Activated naive CD8-positive, alpha-beta T cell treated with anti-CD3 and anti-CD28 coated beads for 36 hours (primary cell): Measurements from ENCODE around the gene NTSR1. TPM values are rescaled to one million over a fixed set of nuclear protein-coding genes. Genes with fewer than 3 reads are reported as not detected.
A peak's percentile ranks its signal among the peaks of the same experiment; 100 is the strongest.

Experiments used
- DNase-seq: peaks from one replicate; pipeline ENCODE4 v3.0.0; 2021
- H3K27ac Mint-ChIP-seq: one replicate; pipeline ENCODE4 v1.8.0; 2022; ENCODE audit warnings: mild to moderate bottlenecking, moderate library complexity, mixed read lengths
- H3K27me3 Mint-ChIP-seq: one replicate; pipeline ENCODE4 v1.8.0; 2022; ENCODE audit warnings: mild to moderate bottlenecking, mixed read lengths
- H3K36me3 Mint-ChIP-seq: one replicate; pipeline ENCODE4 v1.8.0; 2021; ENCODE audit warnings: mild to moderate bottlenecking, mixed read lengths
- H3K4me1 Mint-ChIP-seq: one replicate; pipeline ENCODE4 v1.8.0; 2021; ENCODE audit warnings: mixed read lengths
- H3K4me3 Mint-ChIP-seq: one replicate; pipeline ENCODE4 v1.8.0; 2022; ENCODE audit warnings: mild to moderate bottlenecking, moderate library complexity, mixed read lengths
- H3K9me3 Mint-ChIP-seq: one replicate; pipeline ENCODE4 v1.8.0; 2022; ENCODE audit warnings: mixed read lengths
- total RNA-seq, 2 experiments: library from RNA; stranded (reverse); gene quantifications; one replicate each; pipeline ENCODE4 v1.2.3, GENCODE V29; 2021

The NTSR1 gene
- total RNA-seq, 2 experiments from 2014 or later, result not detected

DNA sequence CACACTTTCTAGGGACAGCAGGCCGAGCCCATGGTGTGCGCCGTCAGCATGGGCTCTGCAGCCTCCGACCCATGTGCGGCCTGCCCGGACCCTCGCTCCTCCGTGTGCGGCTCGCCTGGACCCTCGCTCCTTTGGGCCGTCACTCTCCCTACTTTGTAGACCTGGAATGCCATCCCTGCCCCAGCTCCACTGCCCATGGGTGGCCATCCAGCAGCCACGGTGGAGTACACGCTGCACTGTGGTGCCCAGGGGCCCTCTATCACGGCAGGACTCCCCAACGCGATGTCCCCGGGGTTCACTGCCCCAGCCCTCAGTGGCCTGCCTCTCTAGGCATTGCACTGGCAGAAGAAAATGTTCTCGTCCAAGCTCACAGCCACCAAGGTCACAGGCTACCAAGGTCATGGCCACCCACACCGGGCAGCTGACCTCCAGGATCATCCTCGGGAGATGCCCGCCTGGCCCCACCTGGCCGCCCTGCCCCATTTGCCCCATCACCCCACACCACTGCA lies 63.5 kb downstream of the NTSR1 start:
- Mint-ChIP-seq H3K4me3 (no peak overlapping the region), H3K9me3 (peaks cover 3% of the 10 kb centered on the region), H3K36me3 (no peaks in the 10 kb centered on the region), H3K27ac (no peak overlapping the region), H3K4me1 (peaks cover 36% of the 10 kb centered on the region), H3K27me3 (no peaks in the 10 kb centered on the region)
- no peak for DNase-seq

- DNase-seq, result no peak
- Mint-ChIP-seq H3K36me3 (no peaks in the 10 kb centered on the region), H3K27ac (no peak overlapping the region), H3K4me1 (peaks cover 37% of the 10 kb centered on the region), H3K9me3 (peaks cover 3% of the 10 kb centered on the region), H3K4me3 (no peak overlapping the region), H3K27me3 (no peaks in the 10 kb centered on the region)
Observed at GRCh38 chr20:62772619-62772989, 64.0 kb downstream of the NTSR1 start.

GRCh38 chr20:62772990-62773844 lies 64.6 kb downstream of the NTSR1 start:
- Mint-ChIP-seq H3K9me3 (peaks cover 3% of the 10 kb centered on the region), H3K27me3 (no peaks in the 10 kb centered on the region), H3K36me3 (no peaks in the 10 kb centered on the region), H3K4me1 (peaks cover 37% of the 10 kb centered on the region), H3K4me3 (no peak overlapping the region), H3K27ac (no peak overlapping the region)
- no peak for DNase-seq

DNA sequence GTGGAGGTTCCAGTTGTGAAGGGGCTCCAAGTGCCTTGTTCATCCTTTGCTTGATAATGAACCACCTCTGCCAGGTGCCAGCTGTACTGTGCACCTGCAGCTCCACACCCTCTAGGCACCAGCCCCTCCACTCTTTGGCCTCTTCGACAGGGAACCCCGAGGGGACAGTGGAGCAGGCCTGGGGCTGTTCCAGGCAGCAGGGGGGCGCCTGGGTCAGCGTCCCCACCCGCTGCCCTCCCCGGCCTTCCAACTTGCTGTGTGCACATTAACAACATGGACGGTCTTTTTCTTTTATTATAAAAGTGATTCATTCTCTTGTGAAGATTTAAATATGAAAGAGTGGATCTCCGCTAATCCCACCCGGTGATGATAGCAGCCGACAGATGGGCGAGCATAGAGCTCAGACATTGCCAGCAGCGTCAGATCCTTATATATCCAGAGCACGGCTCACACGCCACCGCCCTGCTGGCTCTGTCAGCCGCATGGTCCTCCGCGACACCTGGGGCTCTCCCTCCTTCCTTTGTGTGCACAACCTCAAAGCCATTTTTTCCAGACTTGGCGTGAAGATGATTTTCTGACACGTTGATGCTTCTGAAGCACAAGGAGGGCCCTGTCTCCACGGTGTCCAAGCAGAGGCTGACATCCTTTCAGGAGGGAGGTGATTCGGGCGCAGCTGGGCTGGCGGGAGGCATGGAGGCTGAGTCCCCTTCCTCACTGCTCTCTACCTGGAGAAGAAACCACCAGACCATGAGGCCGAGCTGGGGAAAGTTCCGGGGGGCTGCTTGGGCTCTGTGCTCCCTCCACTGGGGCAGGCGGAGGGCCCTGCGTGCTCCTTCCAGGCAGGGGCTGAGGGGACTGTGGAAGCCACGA lies 65.4 kb downstream of the NTSR1 start:
- Mint-ChIP-seq H3K27me3 (no peaks in the 10 kb centered on the region), H3K9me3 (peaks cover 3% of the 10 kb centered on the region), H3K36me3 (no peaks in the 10 kb centered on the region), H3K27ac (peak overlapping the region; percentile 71), H3K4me1 (peaks cover 37% of the 10 kb centered on the region), H3K4me3 (no peak overlapping the region)
- no peak for DNase-seq

DNA sequence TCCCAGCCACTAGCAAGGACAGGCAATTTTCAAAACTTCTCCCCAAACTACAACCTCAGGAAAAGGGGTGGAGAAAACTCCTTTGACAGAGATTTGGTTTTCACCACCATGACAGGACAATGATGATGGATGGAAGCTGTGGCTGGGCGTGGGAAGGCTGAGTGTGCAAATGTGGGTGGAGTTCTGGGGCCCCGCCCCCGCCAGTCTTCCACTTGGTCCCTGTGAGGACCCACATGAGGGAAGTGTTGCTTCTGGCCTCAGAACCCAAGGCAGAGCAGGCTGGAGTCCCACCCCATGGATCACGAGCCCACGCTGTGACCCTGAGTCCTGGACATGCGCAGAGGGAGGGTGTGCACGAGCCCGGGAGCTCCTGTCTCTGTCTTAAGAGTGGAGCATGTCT lies 66.1 kb downstream of the NTSR1 start:
- no peak for DNase-seq
- no peaks in the 10 kb centered on the region for H3K27me3 Mint-ChIP-seq

DNA sequence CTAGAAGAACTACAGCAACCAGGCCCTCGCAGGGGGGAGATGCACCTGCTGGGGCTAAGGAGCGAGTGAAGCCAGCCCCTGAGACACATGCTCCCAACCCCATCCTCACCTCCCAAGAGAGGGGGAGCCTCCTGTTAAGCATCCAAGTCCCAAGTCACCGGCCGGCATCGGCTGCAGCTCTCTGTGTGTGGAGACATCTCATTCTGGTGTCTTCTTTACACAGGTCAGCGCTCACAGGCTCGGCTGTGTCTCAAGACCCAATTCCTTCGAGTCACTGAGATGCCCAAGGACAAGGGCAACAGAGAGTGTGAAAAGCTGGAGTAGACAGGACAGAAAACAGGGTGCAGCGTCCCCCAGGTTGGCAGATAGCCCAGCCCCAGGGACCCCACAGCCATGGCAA lies 66.6 kb downstream of the NTSR1 start:
- DNase-seq, result no peak
- no peak overlapping the region for H3K27ac Mint-ChIP-seq
- peaks cover 3% of the 10 kb centered on the region for H3K9me3 Mint-ChIP-seq
- no peaks in the 10 kb centered on the region for H3K36me3 Mint-ChIP-seq
- H3K4me1 Mint-ChIP-seq, result peaks cover 33% of the 10 kb centered on the region
- no peak overlapping the region for H3K4me3 Mint-ChIP-seq
- H3K27me3 Mint-ChIP-seq, result no peaks in the 10 kb centered on the region

More for the DNA sequence above, 66.1 kb downstream of the NTSR1 start:
- H3K9me3 Mint-ChIP-seq, result peaks cover 3% of the 10 kb centered on the region
- H3K4me1 Mint-ChIP-seq, result peaks cover 34% of the 10 kb centered on the region
- peak overlapping the region; percentile 54 for H3K27ac Mint-ChIP-seq
- H3K36me3 Mint-ChIP-seq, result no peaks in the 10 kb centered on the region
- no peak overlapping the region for H3K4me3 Mint-ChIP-seq

DNA sequence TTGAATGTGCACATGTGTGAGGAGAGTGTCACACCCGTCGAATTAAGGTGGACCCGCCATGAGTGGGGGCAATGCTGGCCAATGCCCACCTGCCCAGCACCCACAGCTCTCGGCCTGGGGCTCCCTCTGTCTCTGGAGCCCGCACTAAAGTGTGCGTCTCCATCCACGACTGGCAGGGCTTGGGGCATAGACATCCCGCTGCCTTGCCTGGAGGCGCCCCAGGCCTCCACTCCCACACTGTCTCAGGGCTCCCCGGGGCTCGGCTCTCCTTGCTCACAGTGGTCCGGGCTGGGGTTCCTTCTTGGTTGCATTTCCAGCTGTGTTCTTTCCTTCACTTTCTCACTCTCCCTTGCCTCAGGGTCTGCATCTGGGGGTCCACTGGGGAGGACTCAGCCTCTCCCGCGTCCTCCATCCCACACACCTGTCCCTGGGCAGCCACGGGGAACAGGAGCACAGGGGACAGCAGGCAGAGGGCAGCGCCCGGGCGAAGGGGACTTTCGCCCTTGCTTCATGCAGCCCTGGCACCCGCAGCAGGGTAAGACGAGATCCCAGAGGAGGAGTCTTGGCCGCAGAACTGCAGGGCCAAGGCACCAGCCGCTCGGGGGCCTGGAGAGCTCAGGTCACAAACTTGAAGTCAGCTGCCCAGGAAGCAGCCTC lies 67.5 kb downstream of the NTSR1 start:
- Mint-ChIP-seq H3K27me3 (no peaks in the 10 kb centered on the region), H3K36me3 (no peaks in the 10 kb centered on the region), H3K4me1 (peaks cover 33% of the 10 kb centered on the region), H3K9me3 (peaks cover 3% of the 10 kb centered on the region), H3K4me3 (peak overlapping the region; percentile 69), H3K27ac (peak overlapping the region; percentile 90)
- DNase-seq, result no peak

DNA sequence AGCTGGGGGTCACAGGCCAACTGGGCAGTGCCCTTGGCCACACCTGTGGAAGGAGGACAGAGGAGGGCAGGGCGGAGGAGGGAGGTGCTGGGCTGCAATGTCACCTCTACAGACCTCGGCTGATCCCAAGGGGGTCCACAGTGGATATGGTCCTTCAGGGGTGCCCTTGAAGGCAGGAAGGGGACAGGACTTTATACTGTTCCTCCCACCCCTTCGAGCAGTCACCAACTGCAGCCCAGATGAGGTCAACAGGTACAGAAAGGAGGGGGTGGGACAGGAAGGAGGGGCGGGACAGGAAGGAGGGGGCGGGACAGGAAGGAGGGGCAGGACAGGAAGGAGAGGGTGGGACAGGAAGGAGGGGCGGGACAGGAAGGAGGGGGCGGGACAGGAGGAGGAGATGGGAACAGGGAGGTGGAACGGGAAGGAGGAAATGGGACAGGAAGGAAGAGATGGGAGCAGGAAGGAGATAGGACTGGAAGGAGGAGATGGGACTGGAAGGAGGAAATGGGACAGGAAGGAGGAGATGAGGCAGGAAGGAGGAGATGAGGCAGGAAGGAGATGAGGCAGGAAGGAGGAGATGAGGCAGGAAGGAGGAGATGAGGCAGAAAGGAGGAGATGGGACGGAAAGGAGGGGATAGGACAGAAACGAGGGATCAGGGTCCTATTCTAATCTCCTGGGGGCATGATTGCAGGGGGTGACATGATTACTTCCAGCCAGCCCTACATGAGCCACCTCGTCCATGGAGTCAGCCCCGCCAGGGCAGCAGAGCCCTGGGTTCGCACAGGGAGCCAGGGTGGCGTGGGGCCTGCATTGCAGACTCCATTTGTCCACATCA lies 68.3 kb downstream of the NTSR1 start:
- Mint-ChIP-seq H3K4me3 (peak overlapping the region; percentile 69), H3K36me3 (no peaks in the 10 kb centered on the region), H3K27me3 (no peaks in the 10 kb centered on the region), H3K4me1 (peaks cover 33% of the 10 kb centered on the region), H3K9me3 (peaks cover 3% of the 10 kb centered on the region), H3K27ac (peak overlapping the region; percentile 90)
- DNase-seq, result peak; percentile 51

DNA sequence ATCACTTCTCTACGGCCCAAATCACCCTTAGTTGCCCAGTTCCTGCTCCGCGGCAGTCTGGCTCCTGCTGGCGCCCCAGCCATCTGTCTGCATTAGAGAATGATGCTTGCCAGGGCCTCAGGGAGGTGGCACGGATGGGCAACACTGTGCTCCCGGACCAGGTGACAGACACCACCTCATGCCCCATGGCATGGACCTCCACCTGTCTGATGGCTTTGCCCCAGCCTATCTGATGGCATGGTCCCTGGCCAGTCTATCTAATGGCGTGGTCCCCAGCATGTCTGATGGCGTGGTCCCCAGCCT lies 68.8 kb downstream of the NTSR1 start:
- H3K4me3 Mint-ChIP-seq, result no peak overlapping the region
- H3K36me3 Mint-ChIP-seq, result no peaks in the 10 kb centered on the region
- H3K27me3 Mint-ChIP-seq, result no peaks in the 10 kb centered on the region
- peak overlapping the region; percentile 90 for H3K27ac Mint-ChIP-seq
- peaks cover 33% of the 10 kb centered on the region for H3K4me1 Mint-ChIP-seq
- no peak for DNase-seq
- peaks cover 3% of the 10 kb centered on the region for H3K9me3 Mint-ChIP-seq

- H3K9me3 Mint-ChIP-seq, result peaks cover 3% of the 10 kb centered on the region
- no peaks in the 10 kb centered on the region for H3K27me3 Mint-ChIP-seq
- H3K36me3 Mint-ChIP-seq, result no peaks in the 10 kb centered on the region
- no peak for DNase-seq
- no peak overlapping the region for H3K4me3 Mint-ChIP-seq
- no peak overlapping the region for H3K27ac Mint-ChIP-seq
- peaks cover 32% of the 10 kb centered on the region for H3K4me1 Mint-ChIP-seq
Observed at GRCh38 chr20:62778058-62778457, 69.4 kb downstream of the NTSR1 start.

- no peaks in the 10 kb centered on the region for H3K27me3 Mint-ChIP-seq
- no peak for DNase-seq
- peak overlapping the region; percentile 16 for H3K27ac Mint-ChIP-seq
- peaks cover 3% of the 10 kb centered on the region for H3K9me3 Mint-ChIP-seq
- no peaks in the 10 kb centered on the region for H3K36me3 Mint-ChIP-seq
- H3K4me1 Mint-ChIP-seq, result peaks cover 32% of the 10 kb centered on the region
- H3K4me3 Mint-ChIP-seq, result no peak overlapping the region
Observed at GRCh38 chr20:62778601-62779416, 70.2 kb downstream of the NTSR1 start.

DNA sequence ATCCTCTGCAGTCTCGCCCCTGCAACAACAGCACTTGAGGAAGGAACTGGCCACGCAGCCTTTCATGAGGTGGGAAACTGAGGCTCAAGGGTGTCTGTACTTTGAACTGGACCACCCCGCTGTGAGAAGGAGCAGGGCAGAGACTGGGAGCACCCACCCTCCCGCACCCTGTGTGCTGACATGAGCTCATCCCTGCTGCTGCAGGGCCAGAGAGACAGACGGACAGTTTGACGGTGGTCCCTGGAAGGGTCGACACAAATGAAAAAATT lies 70.7 kb downstream of the NTSR1 start:
- H3K27ac Mint-ChIP-seq, result no peak overlapping the region
- H3K4me1 Mint-ChIP-seq, result peaks cover 28% of the 10 kb centered on the region
- H3K4me3 Mint-ChIP-seq, result no peak overlapping the region
- DNase-seq, result no peak
- no peaks in the 10 kb centered on the region for H3K36me3 Mint-ChIP-seq
- no peaks in the 10 kb centered on the region for H3K27me3 Mint-ChIP-seq
- peaks cover 3% of the 10 kb centered on the region for H3K9me3 Mint-ChIP-seq

DNA sequence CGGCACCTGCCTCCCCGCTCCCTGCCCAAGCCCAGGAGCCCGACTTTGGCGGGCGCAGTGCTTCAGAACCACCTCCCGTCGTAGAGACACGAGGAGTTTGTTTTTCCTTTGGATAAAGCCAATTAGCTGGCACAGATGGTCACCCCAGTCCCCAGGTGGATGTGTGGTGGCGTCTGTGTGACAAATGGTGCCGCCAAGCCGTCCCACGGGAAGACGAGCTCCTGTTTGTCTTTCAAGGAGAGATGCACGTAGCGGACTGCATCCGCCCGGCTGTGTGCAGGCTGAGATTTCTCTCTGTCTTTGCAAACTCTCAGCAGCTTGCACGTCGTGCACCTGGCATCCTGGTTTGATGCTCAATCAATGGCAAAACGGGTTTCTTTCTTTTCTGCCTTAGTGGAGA lies 71.6 kb downstream of the NTSR1 start:
- Mint-ChIP-seq H3K9me3 (peaks cover 3% of the 10 kb centered on the region), H3K36me3 (no peaks in the 10 kb centered on the region), H3K27ac (no peak overlapping the region), H3K4me1 (peaks cover 20% of the 10 kb centered on the region), H3K27me3 (no peaks in the 10 kb centered on the region), H3K4me3 (no peak overlapping the region)
- no peak for DNase-seq

DNA sequence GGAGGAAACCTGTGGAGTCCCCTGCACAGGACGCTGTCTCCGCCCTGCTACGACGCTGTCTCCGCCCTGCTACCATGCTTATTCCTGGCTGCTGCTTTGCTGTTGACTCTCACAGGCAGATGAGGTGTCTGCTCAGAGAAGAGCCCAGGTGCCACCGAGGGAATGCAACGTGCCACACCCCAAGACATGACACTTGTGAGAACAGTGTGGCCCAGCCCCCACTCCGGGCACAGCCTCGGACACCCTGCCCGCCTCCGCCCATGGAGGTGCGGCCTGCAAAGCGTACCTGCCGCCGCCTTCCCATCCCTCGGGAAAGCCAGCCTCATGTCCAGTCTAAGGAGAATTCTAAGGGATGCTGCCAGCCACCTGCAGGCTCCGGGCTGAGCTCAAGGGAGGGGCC lies 72.1 kb downstream of the NTSR1 start:
- Mint-ChIP-seq H3K27me3 (no peaks in the 10 kb centered on the region), H3K27ac (no peak overlapping the region), H3K4me3 (no peak overlapping the region), H3K9me3 (peaks cover 3% of the 10 kb centered on the region), H3K36me3 (no peaks in the 10 kb centered on the region), H3K4me1 (peaks cover 17% of the 10 kb centered on the region)
- DNase-seq, result no peak
